HG03460 (cell line): ENCODE data around the gene OLFM2.
"Not testable (repeated sequence)": the region's sequence is repeated elsewhere in the genome, so short reads cannot be mapped to it uniquely, and the experiment has no call there.

ENCODE experiments used
- ATAC-seq: cut with Tn5 transposase; IDR thresholded peaks from one replicate; pipeline ENCODE4 v1.9.1; 2021; ENCODE audit not compliant: unreplicated experiment

The OLFM2 gene

GRCh38 chr19:9865732-9866501 is 70.4 kb downstream of the OLFM2 start:
- no peak for ATAC-seq

- no peak for ATAC-seq
Observed at GRCh38 chr19:9863759-9864158, 72.6 kb downstream of the OLFM2 start.

GRCh38 chr19:9862938-9863337 is 73.4 kb downstream of the OLFM2 start:
- ATAC-seq: no peak

GRCh38 chr19:9861503-9861902 is 74.8 kb downstream of the OLFM2 start:
- no peak for ATAC-seq

- ATAC-seq: no peak
Observed at GRCh38 chr19:9860407-9860806, 75.9 kb downstream of the OLFM2 start.

- ATAC-seq: no peak
Observed at GRCh38 chr19:9858766-9859165, 77.5 kb downstream of the OLFM2 start.

- ATAC-seq: no peak
Observed at GRCh38 chr19:9857920-9858746, 78.2 kb downstream of the OLFM2 start.

GRCh38 chr19:9857076-9857721 is 79.1 kb downstream of the OLFM2 start:
- no peak for ATAC-seq

GRCh38 chr19:9856609-9857008 is 79.7 kb downstream of the OLFM2 start:
- no peak for ATAC-seq

GRCh38 chr19:9854282-9854846 is 82.0 kb downstream of the OLFM2 start:
- no peak for ATAC-seq

- ATAC-seq: no peak
Observed at GRCh38 chr19:9850235-9850959, 85.9 kb downstream of the OLFM2 start.

- ATAC-seq: no peak
Observed at GRCh38 chr19:9849791-9850190, 86.5 kb downstream of the OLFM2 start.

- no peak for ATAC-seq
Observed at GRCh38 chr19:9848762-9849161, 87.6 kb downstream of the OLFM2 start.

- ATAC-seq: no peak
Observed at GRCh38 chr19:9848060-9848459, 88.3 kb downstream of the OLFM2 start.

- ATAC-seq: no peak
Observed at GRCh38 chr19:9847087-9847671, 89.1 kb downstream of the OLFM2 start.

- not testable (repeated sequence) for ATAC-seq
Observed at GRCh38 chr19:9843626-9844273, 92.6 kb downstream of the OLFM2 start.

- ATAC-seq: no peak
Observed at GRCh38 chr19:9842834-9843625, 93.3 kb downstream of the OLFM2 start.

- ATAC-seq: no peak
Observed at GRCh38 chr19:9839415-9839814, 96.9 kb downstream of the OLFM2 start.

GRCh38 chr19:9838324-9838723 is 98.0 kb downstream of the OLFM2 start:
- no peak for ATAC-seq
